Stimulated activated CD8-positive, alpha-beta memory T cell treated with anti-CD3 and anti-CD28 coated beads, Interleukin-4, amount 100 ng/mL, for 48 hours (primary cell): Measurements from ENCODE around the gene ZHX3.

Source experiments
- DNase-seq: peaks from one replicate; pipeline ENCODE4 v3.0.0-alpha.2; 2020

The ZHX3 gene

DNA sequence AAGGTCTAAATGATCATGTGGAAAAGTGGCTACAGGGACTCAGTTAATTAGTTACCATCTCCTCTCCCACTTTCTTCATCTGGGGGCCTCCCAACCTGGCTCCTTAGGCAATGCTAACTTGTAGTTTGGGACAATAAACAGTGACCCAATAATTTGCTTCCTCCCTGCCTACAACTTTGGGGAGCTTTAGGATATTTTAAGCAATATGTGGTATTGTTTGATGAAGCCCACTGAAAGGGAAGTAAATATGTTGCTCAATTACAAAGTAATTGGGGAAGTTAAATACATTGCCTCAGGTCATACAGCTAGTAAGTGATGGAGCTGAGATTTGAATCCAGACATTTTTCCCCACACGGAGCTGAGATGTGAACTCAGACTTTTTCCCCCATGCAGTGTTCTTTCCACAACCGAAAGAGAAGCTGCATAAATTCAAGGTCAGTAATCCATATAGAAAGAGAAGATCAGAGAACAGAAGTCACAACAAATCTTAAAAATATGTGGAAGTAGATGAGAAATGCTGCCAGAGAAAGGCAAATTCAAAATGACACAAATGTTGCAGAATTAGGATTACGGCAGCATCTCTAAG is 26.6 kb downstream of the ZHX3 start:
- no peak for DNase-seq

DNA sequence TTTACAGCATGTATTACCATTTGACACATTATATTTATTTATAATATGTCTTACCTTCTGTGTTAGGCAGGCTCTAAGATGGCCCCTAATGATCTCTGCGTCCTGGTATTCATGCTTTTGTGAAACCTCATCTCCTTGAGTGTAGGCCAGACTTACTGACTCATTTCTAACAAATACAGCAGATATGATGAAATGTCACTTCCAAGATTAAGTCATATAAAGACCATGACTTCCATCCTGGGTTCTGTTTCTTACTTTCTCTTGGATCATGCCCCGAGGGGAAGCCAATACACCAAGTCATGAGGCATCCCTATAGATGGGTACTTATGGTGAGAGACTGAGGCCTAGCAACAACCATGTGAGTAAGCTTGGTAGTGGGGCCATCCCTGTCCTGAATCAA is 30.2 kb downstream of the ZHX3 start:
- no peak for DNase-seq

DNA sequence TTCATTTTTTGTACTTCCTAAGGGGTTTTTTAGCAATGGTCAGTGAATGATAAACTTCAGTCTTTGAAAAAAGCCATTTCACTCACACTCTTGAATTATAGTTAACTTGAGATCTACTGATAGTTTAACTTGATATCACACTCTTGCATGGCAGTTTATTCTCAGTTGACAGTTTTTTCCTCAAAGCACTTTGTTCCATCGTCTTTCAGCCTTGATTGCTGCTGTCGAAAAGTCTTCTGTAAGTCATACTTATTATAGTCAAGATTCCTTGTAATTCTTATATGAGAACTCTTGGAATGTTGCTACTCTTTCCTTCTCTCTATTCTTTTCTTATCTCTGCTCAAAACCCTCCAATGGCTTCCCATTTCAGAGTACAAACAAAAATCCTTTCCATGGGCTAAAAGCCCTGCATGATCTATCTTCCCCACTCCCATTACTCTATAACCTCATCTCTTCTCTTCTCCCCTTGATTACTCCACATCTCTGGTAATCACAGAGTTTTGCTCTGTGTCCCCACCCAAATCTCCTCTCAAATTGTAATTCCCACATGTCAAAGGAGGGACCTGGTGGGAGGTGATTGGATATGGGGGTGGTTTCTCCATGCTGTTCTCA is 31.2 kb downstream of the ZHX3 start:
- no peak for DNase-seq

DNA sequence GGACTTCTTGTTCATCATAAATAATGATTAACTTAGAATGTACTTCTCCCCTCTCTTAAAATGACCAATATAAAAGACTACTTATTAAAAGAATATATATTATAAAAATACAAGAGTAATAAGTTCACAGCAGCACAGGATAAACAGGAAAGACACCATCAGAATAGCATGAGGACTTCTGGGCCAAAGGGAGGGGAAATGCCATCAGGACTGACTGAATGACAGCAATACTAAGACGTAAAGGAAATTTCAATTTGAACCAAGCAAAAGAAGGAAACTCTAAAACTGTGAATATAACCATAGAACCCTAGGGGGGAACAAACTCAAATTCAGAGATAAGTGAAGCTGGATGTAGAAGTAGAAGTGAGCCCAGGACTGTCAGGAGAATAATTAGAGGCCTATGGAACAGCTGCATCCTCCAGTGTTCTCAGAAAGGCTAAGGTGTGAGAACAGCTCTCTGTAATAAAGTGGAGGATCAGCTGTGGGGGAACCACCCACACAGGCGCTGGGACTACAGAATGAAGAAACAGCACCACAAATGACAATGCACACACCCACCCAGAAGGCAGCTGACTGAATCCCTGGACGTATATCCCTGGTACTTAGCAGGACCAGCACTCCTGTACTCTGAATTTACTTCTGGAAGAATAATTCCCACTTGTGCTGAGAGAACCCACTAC is 37.8 kb downstream of the ZHX3 start:
- DNase-seq = no peak

- no peak for DNase-seq
Observed at GRCh38 chr20:41278936-41279335, 38.6 kb downstream of the ZHX3 start.

DNA sequence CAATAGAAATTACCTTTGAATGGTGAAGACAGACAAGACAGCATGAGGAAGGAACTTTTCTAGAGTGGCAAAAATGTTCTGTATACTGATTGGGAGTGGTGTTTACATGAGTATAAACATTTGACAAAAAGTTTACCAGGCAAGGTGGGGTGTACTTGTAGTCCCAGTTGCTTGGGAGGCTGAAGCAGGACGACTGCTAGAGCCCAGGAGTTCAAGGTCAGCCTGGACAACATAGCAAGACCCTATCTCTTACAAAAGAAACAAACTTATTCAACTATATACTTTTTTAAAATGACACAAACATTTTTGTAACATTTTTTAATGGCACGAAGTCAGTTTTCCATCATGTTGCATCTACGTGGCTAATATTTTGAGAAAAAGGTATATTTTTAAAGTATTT is 40.5 kb downstream of the ZHX3 start:
- DNase-seq = no peak

- DNase-seq = no peak
Observed at GRCh38 chr20:41276317-41276751, 41.2 kb downstream of the ZHX3 start.

DNA sequence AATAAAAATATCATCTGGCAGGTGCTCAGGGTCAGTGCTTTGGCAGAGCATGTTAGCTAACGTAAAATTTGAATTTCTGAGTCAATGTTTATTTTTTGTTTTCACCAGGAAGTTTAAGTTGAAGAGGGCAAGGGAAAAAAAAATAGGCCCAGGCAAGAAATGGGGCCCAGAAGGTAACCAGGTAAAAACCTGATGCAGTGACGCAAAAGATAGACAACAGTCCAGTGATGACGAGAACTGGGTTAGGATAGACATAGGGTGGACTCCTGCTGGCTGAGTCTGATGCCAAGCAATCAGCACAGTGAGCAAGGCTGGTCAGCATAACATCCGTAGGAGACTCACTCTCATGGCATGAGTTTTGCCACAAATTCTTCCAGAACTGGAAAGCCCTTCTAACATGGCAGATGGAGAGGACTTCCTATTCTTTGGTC is 42.2 kb downstream of the ZHX3 start:
- DNase-seq = no peak

DNA sequence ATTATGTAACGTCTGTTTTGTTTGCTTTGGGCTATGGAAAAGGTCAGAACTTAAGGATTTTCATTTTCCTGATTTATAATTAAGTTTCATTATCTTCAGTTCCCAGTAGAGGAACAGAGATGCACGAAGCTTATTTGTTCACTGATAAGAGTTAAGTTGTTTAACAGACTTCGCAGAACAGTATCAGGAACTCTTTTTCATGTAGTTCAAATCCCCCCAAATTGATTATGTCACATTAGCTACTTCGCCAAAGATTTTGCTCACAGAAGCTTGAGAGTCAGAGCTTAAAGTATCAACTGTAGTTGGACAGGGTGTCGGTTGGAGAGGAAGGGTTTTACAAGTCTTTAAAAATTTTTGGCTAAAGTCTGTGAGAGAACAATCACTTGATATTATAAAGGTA is 43.4 kb downstream of the ZHX3 start:
- no peak for DNase-seq

DNA sequence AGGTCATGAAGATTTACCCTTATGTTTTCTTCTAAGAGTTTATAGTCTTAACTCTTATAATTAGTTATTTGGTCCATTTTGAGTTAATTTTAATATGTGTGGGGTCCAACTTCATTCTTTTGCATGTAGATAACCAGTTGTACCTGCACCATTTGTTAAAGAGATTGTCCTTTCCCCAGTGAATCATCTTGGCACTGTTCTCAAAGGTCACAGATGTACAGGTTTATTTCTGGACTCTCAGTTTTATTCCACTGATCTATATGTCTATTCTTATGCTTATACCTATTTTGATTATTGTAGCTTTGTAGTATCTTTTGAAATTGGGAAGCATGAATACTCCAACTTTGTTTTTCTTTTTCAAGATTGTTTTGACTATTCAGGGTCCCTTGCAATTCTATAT is 44.1 kb downstream of the ZHX3 start:
- DNase-seq = no peak

DNA sequence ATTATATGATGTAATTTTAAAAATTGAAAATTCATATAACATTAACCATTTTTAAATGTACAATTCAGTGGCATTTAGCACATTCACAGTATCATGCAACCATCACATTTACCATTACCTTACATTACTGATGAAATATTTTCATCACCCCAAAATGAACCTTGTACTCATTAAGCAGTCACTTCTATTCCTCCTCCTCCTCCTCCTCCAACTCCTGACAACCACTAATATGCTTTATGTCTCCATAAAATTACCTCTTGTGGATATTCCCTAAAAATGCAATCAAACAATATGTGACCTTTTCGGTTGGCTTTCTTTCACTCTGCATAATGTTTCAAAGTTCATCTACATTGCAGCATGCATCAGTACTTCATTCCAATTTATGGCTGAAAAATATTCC is 45.2 kb downstream of the ZHX3 start:
- DNase-seq = no peak

GRCh38 chr20:41268917-41269652 is 48.4 kb downstream of the ZHX3 start:
- DNase-seq = no peak

- no peak for DNase-seq
Observed at GRCh38 chr20:41268402-41268801, 49.1 kb downstream of the ZHX3 start.

- DNase-seq = no peak
Observed at GRCh38 chr20:41265938-41266337, 51.6 kb downstream of the ZHX3 start.

GRCh38 chr20:41264819-41265218 is 52.7 kb downstream of the ZHX3 start:
- DNase-seq = no peak

- DNase-seq = no peak
Observed at GRCh38 chr20:41261790-41262717, 55.5 kb downstream of the ZHX3 start.

GRCh38 chr20:41261260-41261659 is 56.3 kb downstream of the ZHX3 start:
- no peak for DNase-seq

DNA sequence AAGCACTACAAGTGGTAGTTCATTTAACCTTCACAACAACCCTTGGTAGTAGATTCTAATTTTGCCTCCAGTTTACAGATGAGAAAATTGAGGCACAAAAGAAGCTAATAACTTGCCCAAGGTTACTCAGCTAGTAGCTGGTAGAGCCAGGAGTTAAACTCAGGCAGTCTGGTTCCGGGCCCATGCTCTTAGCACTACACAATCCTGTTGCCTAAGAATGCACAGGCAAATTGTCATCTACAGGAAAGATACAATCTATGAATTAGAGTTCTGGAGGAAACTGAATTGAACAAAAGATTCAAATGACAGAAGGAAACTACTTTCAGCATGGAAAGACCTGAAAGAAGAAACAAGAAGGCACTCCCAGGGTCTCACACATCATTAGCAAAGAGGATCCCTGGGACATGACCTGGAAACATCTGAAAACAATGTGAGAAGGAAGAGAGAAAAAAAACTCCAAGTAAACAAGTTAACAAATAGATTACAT is 56.8 kb downstream of the ZHX3 start:
- no peak for DNase-seq

GRCh38 chr20:41259309-41259708 is 58.2 kb downstream of the ZHX3 start:
- DNase-seq = no peak

DNA sequence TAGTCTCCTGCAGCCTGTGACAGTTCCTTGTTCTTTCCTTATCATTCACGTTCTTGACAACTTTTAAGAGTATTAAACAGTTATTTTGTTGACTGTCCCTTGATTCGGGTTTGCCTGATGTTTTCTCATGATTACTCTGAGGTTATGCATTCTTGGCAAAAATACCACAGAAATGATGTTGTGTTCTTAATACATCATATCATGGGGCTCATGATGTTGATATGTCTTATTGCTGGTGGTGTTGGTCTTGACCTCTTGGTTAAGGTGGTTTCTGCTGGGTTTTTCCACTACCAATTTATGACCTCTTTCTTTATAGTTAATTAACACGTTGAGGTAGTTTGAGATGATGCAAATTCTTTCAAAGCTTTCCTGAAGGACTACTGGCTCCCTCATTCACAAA is 59.1 kb downstream of the ZHX3 start:
- no peak for DNase-seq

DNA sequence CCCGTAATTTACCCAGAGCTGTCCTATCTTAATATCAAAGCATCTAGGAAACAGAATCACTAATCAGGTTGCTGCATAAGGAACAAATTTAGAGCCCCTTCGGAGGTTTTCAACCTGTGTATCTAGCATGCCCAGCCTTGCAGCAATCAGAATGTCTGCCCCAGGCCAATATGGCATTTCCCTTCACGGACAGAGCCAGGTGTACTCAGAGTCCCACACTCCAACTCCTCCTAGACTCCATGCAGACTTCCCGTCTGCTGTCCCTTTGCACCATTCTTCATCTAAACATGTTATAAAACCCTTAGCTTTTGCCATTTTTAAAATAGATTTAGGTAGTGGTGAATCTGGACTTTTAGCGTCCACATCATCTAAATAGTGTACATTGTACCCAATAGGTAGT is 61.0 kb downstream of the ZHX3 start:
- DNase-seq = no peak

DNA sequence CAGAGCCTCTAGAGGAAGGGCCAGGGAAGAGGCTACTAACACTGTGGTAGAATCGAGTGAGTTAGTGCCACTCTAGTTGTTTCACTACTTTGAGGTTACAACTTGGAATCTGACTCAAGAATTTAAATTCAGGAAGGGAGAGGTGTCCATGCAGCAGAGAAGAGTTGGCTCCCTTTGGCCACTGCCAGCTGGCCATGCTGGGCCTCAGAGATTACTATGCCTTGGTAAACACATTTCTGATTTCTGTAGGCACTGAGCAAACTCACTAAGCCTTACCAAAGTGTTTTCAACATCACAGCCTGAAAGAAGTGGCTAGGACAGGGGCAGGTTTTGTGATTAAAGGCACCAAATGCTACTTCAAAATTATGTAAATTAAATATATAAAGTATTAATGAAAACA is 61.9 kb downstream of the ZHX3 start:
- DNase-seq = no peak
